WI38 (cell line): ENCODE data around the gene TMEM175.

ENCODE experiments used
- H3K4me3 ChIP-seq: 2 replicates; pipeline ENCODE4 v1.5.1; 2011; ENCODE audit warnings: low read depth, mild to moderate bottlenecking, control low read depth, low read length
- TF ChIP-seq, protein P1 (sequence below): IDR thresholded peaks from 2 replicates; pipeline ENCODE4 v1.5.1; 2012; ENCODE audit warnings: low read depth, mild to moderate bottlenecking, control low read depth, low read length

The TMEM175 gene

DNA sequence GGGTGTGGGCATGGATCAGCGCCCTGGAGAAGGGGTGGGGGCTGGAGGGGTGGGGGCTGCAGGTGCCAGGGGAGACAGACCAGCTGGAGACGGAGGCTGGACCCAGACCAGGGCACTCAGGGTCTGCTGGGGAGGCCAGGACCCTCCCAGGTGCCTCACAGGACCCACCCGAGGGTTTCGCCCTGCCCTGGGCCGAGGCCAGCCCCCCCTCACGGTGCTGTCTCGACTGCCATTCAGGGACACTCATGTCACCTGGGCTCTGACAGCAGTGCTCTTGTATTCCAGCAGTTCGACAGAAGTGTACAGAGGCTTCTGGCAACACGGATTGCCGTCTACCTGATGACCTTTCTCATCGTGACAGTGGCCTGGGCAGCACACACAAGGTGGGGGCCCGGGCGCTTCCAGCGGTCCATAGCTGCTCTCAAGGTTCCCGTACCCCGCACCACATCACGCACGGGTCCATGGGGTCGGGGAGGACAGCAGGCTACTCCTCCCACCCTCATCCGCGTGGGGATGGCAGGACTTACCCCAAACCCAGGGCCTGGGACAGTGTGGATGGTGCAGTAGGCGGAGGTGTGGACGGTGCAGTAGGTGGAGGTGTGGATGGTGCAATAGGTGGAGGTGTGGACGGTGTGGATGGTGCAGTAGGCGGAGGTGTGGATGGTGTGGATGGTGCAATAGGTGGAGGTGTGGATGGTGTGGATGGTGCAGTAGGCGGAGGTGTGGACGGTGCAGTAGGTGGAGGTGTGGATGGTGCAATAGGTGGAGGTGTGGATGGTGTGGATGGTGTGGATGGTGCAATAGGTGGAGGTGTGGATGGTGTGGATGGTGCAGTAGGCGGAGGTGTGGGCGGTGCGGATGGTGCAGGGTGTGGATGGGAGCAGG, 18.1 kb downstream of the TMEM175 start:
- TF ChIP-seq, protein P1, sequence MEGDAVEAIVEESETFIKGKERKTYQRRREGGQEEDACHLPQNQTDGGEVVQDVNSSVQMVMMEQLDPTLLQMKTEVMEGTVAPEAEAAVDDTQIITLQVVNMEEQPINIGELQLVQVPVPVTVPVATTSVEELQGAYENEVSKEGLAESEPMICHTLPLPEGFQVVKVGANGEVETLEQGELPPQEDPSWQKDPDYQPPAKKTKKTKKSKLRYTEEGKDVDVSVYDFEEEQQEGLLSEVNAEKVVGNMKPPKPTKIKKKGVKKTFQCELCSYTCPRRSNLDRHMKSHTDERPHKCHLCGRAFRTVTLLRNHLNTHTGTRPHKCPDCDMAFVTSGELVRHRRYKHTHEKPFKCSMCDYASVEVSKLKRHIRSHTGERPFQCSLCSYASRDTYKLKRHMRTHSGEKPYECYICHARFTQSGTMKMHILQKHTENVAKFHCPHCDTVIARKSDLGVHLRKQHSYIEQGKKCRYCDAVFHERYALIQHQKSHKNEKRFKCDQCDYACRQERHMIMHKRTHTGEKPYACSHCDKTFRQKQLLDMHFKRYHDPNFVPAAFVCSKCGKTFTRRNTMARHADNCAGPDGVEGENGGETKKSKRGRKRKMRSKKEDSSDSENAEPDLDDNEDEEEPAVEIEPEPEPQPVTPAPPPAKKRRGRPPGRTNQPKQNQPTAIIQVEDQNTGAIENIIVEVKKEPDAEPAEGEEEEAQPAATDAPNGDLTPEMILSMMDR = no peak
- no peak overlapping the region for H3K4me3 ChIP-seq

DNA sequence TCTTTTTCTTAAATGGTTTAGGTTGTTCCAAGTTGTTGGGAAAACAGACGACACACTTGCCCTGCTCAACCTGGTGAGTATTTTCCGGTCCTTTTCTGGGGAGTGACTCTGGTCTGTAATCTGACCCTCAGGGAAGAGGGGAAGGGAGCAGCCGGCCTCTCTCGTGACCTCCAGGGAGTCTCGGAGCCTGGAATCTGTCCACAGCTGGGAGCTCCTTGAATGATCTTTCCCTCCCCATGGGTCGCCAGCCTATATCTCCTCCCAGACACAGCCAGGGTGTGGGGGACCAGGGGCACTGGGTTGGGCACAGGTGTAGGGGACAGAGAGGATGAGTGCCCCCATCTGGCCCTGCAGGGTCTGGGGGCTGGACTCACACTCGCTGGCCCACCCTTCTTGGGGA, 18.9 kb downstream of the TMEM175 start:
- H3K4me3 ChIP-seq = no peak overlapping the region
- TF ChIP-seq, protein P1 = no peak

DNA sequence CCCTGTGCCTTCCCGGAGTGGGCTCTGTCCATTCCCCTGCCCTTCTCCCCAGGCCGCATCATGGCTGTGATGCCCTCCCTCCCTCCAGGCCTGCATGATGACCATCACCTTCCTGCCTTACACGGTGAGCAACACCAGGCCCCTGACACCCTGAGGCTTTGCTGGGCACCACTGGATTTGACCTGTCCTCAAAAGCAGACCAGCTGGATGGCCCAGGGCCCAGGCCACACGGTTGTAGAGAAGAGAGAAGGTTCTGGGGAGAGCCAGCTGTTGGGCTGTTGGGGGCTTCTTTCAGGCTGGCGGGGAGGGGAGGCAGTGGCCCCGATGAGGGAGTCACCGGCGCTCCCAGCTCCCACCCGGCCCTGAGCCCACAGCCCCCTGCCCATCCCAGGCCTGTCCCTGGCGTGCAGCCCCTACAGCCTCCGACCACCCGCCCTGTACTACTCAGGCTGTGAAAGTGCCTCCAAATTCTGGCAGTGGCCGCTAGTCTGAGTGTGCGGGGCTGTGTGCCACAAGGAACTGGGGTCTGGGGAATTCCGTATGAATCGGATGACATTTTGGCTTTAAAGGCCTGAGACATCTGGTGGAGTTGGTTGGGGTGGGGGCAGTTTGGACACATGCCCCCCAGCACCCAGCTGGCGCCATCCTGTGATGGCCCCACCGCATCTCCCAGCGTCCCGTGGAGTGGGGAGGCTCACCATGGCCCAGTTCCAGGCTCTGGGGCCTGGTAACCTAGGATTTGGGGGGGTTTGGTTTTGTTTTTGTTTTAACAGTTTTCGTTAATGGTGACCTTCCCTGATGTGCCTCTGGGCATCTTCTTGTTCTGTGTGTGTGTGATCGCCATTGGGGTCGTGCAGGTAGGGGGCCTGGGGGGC, 19.6 kb downstream of the TMEM175 start:
- TF ChIP-seq, protein P1 = no peak
- H3K4me3 ChIP-seq = no peak overlapping the region

DNA sequence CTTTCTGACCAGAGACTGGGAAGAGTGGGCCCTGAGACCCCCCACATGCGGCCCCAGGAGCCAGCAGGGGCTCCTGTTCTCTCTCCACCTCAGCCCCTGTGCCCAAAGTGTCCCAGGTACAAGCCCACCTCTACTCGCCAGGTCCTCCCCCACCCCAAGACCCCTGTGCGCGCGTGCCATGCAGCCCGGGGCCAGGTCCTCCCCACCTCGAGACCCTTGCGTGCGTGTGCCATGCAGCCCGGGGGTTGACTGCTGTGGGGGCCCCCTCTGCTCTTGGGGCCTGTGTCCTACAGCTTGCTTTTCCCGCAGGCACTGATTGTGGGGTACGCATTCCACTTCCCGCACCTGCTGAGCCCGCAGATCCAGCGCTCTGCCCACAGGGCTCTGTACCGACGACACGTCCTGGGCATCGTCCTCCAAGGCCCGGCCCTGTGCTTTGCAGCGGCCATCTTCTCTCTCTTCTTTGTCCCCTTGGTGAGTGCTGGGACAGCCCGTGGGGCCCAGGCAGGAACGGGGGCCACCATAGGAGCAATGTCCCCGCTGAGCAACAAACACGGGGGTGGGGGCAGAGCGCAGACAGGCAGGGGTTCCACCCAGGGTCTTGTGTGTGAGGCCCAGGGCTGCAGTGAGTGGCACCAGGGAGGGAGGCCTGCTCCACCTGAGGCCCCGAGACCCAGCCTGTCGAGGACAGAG, 20.8 kb downstream of the TMEM175 start:
- no peak overlapping the region for H3K4me3 ChIP-seq
- TF ChIP-seq, protein P1 = no peak

DNA sequence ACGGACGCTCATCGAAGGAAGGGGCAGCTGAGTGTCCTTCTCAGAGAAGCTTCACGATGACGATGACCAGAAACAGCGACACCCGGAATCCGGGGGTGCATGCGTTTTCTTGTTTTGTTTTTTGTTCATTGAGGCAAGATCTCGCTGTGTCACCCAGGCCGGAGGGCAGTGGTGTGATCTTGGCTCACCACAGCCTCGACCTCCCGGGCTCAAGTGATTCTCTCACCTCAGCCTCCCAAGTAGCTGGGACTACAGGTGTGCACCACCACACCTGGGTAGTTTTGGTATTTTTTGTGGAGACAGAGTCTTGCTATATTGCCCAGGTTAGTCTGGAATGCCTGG, 21.3 kb downstream of the TMEM175 start:
- TF ChIP-seq, protein P1 = no peak
- no peak overlapping the region for H3K4me3 ChIP-seq

DNA sequence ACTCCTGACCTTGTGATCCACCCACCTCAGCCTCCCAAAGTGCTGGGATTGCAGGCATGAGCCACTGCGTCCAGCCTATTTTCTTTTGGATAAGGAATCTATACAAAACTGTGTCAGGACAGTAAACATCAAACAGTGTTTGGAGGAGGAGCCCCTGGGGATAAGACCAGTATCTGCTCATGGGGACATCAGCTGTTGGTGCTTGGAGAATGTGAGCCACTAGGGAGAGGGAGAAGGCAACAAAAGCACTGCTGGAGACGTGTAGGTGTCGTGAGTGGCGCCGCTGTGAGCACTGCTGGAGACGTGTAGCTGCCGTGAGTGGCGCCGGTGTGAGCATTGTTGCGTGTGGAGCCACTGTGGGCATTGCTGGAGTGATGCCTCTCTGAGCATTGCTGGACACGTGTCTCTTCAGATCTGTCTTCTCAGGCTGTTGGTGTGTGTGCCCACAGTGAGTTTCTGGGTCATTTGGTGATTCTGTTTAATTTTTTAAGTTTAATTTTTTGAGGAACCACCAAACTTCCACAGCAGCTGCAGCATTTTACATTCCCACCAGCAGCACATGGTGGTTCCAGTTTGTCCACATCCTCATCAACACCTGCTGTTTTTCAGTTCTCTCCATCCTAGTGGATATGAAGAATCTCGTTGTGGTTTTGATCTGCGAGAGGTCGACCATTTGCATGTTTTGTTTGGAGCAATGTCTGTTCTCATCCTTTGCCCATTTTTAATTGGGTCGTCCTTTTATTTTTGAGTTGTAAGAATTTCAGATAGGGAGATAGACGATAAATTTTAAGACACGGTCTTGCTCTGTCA, 22.2 kb downstream of the TMEM175 start:
- TF ChIP-seq, protein P1 = no peak

More for the DNA sequence above, 22.2 kb downstream of the TMEM175 start:
- no peak overlapping the region for H3K4me3 ChIP-seq
